ENCODE results near the gene ASF1A. TPM values are rescaled to one million over a fixed set of nuclear protein-coding genes. Genes with fewer than 3 reads are reported as not detected.
"Not testable (repeated sequence)": the region's sequence is repeated elsewhere in the genome, so short reads cannot be mapped to it uniquely, and the experiment has no call there.

ASF1A gene
- total and polyA plus RNA-seq, 5 donors: 20.1 to 26.1 (median 22.5) TPM

DNA sequence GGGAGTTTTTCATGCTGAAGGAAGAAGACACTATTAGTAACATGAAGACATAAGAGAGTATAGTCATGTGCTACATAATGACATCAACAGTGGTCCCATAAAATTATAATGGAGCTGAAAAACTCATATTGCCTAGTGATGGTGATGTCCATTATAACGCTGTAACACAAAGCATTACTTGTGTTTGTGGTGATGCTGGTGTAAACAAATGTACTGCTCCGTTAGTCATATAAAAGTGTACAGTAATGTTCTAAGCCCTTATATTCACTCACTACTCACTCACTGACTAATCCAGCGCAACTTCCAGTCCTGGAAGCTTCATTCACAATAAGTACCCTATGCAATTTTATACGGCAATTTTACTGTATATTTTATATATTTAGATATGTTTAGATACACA is 26.8 kb upstream of the ASF1A start:
- Histone ChIP-seq H3K27ac (ENCODE audit: low read length) (no peak overlapping the region), H3K9me3 (ENCODE audit: control insufficient read depth, low read length) (no peaks in the 10 kb centered on the region), H3K4me3 (ENCODE audit: low read length) (no peak overlapping the region), H3K4me1 (ENCODE audit: control insufficient read depth, insufficient read depth, low read length) (peaks cover 4% of the 10 kb centered on the region), H3K27me3 (ENCODE audit: control insufficient read depth, insufficient read depth) (no peaks in the 10 kb centered on the region)
- WGBS: 97% methylated on average over 4 of the region's 4 CpGs
- DNase-seq: no peak
- no peak for ATAC-seq
- intact Hi-C loops (cut with DNase I): no loop called here

DNA sequence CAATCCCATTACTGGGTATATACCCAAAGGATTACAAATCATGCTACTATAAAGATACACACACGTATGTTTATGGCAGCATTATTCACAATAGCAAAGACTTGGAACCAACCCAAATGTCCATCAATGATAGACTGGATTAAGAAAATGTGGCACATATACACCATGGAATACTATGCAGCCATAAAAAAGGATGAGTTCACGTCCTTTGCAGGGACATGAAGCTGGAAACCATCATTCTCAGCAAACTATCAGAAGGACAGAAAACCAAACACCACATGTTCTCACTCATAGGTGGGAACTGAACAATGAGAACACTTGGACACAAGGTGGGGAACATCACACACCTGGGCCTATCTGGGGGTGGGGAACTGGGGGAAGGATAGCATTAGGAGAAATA is 25.1 kb upstream of the ASF1A start:
- H3K9me3 ChIP-seq (ENCODE audit: control insufficient read depth, low read length); intact Hi-C loops (cut with DNase I); H3K27me3 ChIP-seq (ENCODE audit: control insufficient read depth, insufficient read depth); H3K4me1 ChIP-seq (ENCODE audit: control insufficient read depth, insufficient read depth, low read length); H3K4me3 ChIP-seq (ENCODE audit: low read length); DNase-seq; H3K27ac ChIP-seq (ENCODE audit: low read length); ATAC-seq: not testable (repeated sequence)
- WGBS: 94% methylated on average over 2 of the region's 2 CpGs

DNA sequence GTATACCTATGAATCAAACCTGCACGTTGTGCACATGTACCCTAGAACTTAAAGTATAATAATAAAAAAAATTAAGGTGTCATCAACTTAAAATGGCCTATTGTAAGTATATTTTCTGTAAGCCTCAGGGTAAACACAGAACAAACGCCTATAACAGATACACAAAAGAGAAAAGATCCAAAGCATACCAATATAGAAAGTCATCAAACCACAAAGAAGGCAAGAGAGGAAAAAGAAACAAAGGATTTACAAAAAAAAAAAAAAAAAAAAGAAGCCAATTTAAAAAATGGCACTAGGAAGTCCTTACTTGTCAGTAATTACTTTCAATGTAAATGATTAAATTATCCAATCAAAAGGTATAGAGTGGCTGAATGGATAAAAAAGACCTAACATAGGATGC is 24.6 kb upstream of the ASF1A start:
- H3K4me1 ChIP-seq (ENCODE audit: control insufficient read depth, insufficient read depth, low read length): peaks cover 4% of the 10 kb centered on the region
- ATAC-seq: no peak
- no peaks in the 10 kb centered on the region for H3K9me3 ChIP-seq (ENCODE audit: control insufficient read depth, low read length)
- WGBS: 93% methylated on average over 2 of the region's 2 CpGs
- intact Hi-C loops (cut with DNase I): no loop called here
- no peak overlapping the region for H3K4me3 ChIP-seq (ENCODE audit: low read length)
- H3K27me3 ChIP-seq (ENCODE audit: control insufficient read depth, insufficient read depth): no peaks in the 10 kb centered on the region
- no peak overlapping the region for H3K27ac ChIP-seq (ENCODE audit: low read length)
- no peak for DNase-seq

DNA sequence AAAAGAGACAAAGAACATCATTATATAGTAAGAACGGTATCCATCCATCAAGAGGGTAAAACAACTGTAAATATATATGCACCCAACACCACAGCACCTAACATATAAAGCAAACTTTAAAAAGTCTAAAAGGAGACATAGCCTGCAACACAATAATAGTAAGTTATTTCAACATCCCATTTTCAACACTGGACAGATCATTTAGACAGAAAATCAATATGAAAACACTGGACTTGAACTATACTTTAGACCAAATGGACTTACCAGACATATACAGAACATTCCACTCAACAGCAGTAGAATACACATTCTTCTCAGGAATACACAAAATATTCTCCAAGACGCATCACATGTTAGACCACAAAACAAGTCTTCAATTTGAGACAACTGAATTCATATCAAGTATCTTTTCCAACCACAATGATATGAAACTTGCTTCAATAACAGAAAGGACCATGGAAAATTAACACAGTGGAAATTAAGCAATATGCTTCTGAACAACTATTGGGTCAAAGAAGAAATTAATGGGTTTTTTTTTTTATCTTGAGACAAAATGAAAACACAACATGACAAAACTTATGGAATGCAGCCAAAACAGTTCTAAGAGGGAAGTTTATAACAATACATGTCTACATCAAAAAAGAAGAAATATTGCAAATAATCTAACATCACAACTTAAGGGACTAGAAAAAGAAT is 23.9 kb upstream of the ASF1A start:
- Histone ChIP-seq H3K4me1 (ENCODE audit: control insufficient read depth, insufficient read depth, low read length) (no peaks in the 10 kb centered on the region), H3K9me3 (ENCODE audit: control insufficient read depth, low read length) (no peaks in the 10 kb centered on the region), H3K27me3 (ENCODE audit: control insufficient read depth, insufficient read depth) (no peaks in the 10 kb centered on the region), H3K4me3 (ENCODE audit: low read length) (no peak overlapping the region), H3K27ac (ENCODE audit: low read length) (no peak overlapping the region)
- no peak for ATAC-seq
- DNase-seq: no peak
- 97% methylated on average over 2 of the region's 2 CpGs for WGBS
- intact Hi-C loops (cut with DNase I): no loop called here

DNA sequence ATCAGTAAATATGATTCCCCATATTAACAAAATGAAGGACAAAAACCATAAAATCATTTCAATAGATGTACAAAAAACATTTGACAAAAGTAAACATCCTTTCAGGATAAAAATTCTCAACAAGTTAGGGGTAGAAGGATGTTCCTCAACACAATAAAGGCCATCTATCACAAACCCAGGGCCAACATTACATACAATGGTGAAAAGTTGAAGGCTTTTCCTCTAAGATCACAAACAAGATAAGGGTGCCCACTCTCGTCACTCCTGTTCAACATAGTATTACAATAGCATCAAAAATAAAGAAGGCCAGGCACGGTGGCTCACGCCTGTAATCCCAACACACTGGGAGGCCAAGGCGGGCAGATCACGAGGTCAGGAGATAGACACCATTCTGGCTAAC is 22.6 kb upstream of the ASF1A start:
- Histone ChIP-seq H3K4me1 (ENCODE audit: control insufficient read depth, insufficient read depth, low read length) (no peaks in the 10 kb centered on the region), H3K9me3 (ENCODE audit: control insufficient read depth, low read length) (no peaks in the 10 kb centered on the region), H3K4me3 (ENCODE audit: low read length) (no peak overlapping the region), H3K27me3 (ENCODE audit: control insufficient read depth, insufficient read depth) (no peaks in the 10 kb centered on the region), H3K27ac (ENCODE audit: low read length) (no peak overlapping the region)
- no peak for ATAC-seq
- intact Hi-C loops (cut with DNase I): no loop called here
- 85% methylated on average over 5 of the region's 5 CpGs for WGBS
- DNase-seq: no peak

DNA sequence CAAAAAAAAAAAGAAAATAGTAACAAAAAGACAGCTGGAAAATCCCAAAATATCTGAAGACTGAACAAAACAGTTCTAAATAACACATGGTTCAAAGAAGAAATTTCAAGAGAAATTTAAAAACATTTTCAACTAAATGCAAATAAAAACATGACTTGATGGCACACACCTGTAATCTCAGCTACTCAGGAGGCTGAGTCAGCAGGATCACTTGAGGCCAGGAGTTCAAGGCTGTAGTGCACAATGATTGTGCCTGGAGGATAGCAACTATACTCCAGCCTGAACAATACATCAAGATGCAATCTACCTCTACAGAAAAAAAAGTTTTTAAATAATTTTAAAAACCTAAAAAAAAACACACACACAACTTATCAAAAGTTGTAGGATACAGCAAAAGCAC is 21.6 kb upstream of the ASF1A start:
- no peaks in the 10 kb centered on the region for H3K4me1 ChIP-seq (ENCODE audit: control insufficient read depth, insufficient read depth, low read length)

DNA sequence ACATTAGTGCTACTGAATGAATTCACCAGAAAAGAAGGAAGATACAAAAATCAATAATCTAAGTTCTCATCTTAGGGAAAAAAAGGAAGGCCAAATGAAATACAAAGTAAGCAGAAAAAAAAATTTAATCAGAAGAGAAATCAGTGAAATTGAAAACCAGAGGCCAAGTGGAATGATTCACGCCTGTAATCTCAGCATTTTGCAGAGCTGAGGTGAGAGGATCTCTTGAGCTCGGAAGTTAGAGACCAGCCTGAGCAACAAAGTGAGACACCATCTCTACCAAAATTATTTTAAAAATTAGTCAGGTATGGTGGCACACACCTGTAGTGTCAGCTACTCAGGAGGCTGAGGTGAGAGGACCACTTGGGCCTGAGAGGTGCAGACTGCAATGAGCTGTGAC is 21.2 kb upstream of the ASF1A start:
- intact Hi-C loops (cut with DNase I): no loop called here
- H3K9me3 ChIP-seq (ENCODE audit: control insufficient read depth, low read length): no peaks in the 10 kb centered on the region
- no peak for DNase-seq
- no peaks in the 10 kb centered on the region for H3K4me1 ChIP-seq (ENCODE audit: control insufficient read depth, insufficient read depth, low read length)
- no peak overlapping the region for H3K4me3 ChIP-seq (ENCODE audit: low read length)
- ATAC-seq: no peak
- H3K27me3 ChIP-seq (ENCODE audit: control insufficient read depth, insufficient read depth): no peaks in the 10 kb centered on the region
- H3K27ac ChIP-seq (ENCODE audit: low read length): no peak overlapping the region
- 86% methylated on average over 2 of the region's 2 CpGs for WGBS

More for the DNA sequence above, 21.6 kb upstream of the ASF1A start:
- no peaks in the 10 kb centered on the region for H3K27me3 ChIP-seq (ENCODE audit: control insufficient read depth, insufficient read depth)
- no peak for DNase-seq
- no peak for ATAC-seq
- H3K27ac ChIP-seq (ENCODE audit: low read length): no peak overlapping the region
- H3K4me3 ChIP-seq (ENCODE audit: low read length): no peak overlapping the region
- H3K9me3 ChIP-seq (ENCODE audit: control insufficient read depth, low read length): no peaks in the 10 kb centered on the region
- intact Hi-C loops (cut with DNase I): no loop called here

DNA sequence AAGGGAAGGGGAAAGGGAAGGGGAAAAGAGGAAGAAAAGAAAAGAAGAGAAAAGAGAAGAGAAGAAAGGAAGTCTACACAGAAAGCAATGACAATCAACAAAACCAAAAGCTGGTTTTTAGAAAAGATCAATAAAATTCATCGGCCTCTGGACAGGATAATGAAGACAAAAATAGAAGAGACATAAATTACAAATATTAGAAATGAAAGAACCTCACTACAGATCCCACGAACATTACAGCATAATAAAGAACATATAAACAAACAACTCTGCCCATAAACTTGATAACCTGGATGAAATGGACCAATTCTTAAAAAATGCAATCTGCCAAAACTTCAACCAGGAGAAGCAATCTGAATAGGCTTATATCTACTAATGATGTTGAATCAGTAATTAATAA is 20.7 kb upstream of the ASF1A start:
- DNase-seq: no peak
- Histone ChIP-seq H3K27ac (ENCODE audit: low read length) (no peak overlapping the region), H3K4me3 (ENCODE audit: low read length) (no peak overlapping the region), H3K27me3 (ENCODE audit: control insufficient read depth, insufficient read depth) (no peaks in the 10 kb centered on the region), H3K9me3 (ENCODE audit: control insufficient read depth, low read length) (no peaks in the 10 kb centered on the region), H3K4me1 (ENCODE audit: control insufficient read depth, insufficient read depth, low read length) (no peaks in the 10 kb centered on the region)
- ATAC-seq: no peak
- intact Hi-C loops (cut with DNase I): no loop called here
- 85% methylated on average over 2 of the region's 2 CpGs for WGBS

DNA sequence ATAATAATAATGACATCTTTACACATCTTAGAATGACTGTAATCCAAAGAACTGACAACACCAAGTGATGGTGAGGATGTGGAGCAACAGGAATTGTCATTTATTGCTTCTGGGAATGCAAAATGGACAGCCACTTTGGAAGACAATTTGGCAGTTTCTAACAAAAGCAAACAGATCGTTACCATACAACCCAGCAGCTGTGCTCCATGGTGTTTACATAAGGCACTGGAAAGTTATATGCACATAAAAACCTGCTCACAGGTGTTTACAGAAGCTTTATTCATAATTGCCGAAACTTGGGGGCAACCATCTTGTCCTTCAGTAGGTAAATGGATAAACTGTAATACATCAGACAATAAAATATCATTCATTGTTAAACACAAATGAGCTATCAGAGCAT is 18.3 kb upstream of the ASF1A start:
- intact Hi-C loops (cut with DNase I): no loop called here
- DNase-seq (no peak), ATAC-seq (no peak)
- Histone ChIP-seq H3K9me3 (ENCODE audit: control insufficient read depth, low read length) (no peaks in the 10 kb centered on the region), H3K27ac (ENCODE audit: low read length) (no peak overlapping the region), H3K27me3 (ENCODE audit: control insufficient read depth, insufficient read depth) (no peaks in the 10 kb centered on the region), H3K4me1 (ENCODE audit: control insufficient read depth, insufficient read depth, low read length) (no peaks in the 10 kb centered on the region), H3K4me3 (ENCODE audit: low read length) (no peak overlapping the region)
- WGBS: 95% methylated on average over 2 of the region's 2 CpGs

DNA sequence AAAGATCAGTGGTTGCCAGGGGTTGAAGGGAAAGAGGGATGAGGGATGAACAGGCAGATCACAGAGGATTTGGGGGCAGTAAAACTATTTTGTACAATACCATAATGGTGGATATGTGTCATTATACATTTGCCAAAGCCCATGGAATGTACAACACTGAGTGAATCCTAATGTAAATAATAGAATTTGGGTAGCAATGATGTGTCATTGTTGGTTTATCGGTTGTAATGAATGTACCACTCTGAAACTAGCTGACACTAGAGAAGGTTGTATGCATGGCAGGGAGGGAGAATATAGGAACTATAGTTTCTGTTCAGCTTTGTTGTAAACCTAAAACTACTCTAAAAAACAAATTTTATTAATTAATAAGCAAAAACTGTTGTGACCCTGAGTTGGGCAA is 17.8 kb upstream of the ASF1A start:
- Histone ChIP-seq H3K27me3 (ENCODE audit: control insufficient read depth, insufficient read depth) (no peaks in the 10 kb centered on the region), H3K27ac (ENCODE audit: low read length) (no peak overlapping the region), H3K4me1 (ENCODE audit: control insufficient read depth, insufficient read depth, low read length) (no peaks in the 10 kb centered on the region), H3K9me3 (ENCODE audit: control insufficient read depth, low read length) (no peaks in the 10 kb centered on the region), H3K4me3 (ENCODE audit: low read length) (no peak overlapping the region)
- ATAC-seq: no peak
- intact Hi-C loops (cut with DNase I): no loop called here
- no peak for DNase-seq
- WGBS: 99% methylated on average over 1 of the region's 1 CpG

DNA sequence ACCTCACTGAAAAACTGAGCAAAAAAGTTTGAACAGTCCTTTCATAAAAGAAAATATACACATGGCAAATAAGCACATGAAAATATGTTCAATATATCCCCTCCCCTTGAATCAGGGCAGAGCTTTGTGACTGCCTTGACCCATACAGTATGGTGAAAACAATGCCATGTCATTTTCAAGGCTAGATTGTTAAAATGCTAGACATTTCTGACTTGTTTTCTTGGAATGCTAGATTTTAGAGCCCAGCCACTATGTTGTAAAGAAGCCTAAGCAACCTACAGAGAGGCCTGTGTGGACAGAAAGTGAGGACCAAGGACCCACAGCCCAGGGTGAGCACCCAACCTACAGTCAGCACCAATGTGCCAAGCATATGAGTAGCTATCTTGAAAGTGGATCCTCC is 17.1 kb upstream of the ASF1A start:
- Histone ChIP-seq H3K4me1 (ENCODE audit: control insufficient read depth, insufficient read depth, low read length) (peaks cover 1% of the 10 kb centered on the region), H3K4me3 (ENCODE audit: low read length) (no peak overlapping the region), H3K27me3 (ENCODE audit: control insufficient read depth, insufficient read depth) (no peaks in the 10 kb centered on the region), H3K27ac (ENCODE audit: low read length) (no peak overlapping the region), H3K9me3 (ENCODE audit: control insufficient read depth, low read length) (no peaks in the 10 kb centered on the region)
- no peak for ATAC-seq
- no peak for DNase-seq
- intact Hi-C loops (cut with DNase I): no loop called here

DNA sequence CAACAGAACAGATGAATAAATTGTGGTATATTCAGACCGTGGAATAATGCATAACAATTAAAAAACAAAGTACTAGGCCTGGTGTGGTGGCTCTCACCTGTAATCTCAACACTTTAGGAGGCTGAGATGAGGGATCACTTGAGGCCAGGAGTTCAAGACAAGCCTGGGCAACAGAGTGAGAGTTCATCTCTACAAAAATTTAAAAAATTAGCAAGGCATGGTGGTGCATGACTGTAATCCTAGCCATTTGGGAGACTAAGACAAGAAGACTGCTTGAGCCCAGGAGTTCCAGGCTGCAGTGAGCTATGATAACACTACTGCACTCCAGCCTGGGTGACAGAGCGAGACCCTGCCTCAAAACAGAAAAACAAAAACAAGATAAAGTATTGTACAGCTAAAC is 16.1 kb upstream of the ASF1A start:
- Histone ChIP-seq H3K27me3 (ENCODE audit: control insufficient read depth, insufficient read depth) (no peaks in the 10 kb centered on the region), H3K27ac (ENCODE audit: low read length) (no peak overlapping the region), H3K4me1 (ENCODE audit: control insufficient read depth, insufficient read depth, low read length) (peaks cover 4% of the 10 kb centered on the region), H3K9me3 (ENCODE audit: control insufficient read depth, low read length) (no peaks in the 10 kb centered on the region), H3K4me3 (ENCODE audit: low read length) (no peak overlapping the region)
- no peak for ATAC-seq
- intact Hi-C loops (cut with DNase I): no loop called here
- 93% methylated on average over 2 of the region's 2 CpGs for WGBS
- no peak for DNase-seq
